DMS153 (cell line): ENCODE data around the gene JAG1.
"Not testable (repeated sequence)": the region's sequence is repeated elsewhere in the genome, so short reads cannot be mapped to it uniquely, and the experiment has no call there.

Experiments used
- DNase-seq: peaks from one replicate; lab custom pipeline; 2025; lab: John Stamatoyannopoulos, UW

The JAG1 gene

DNA sequence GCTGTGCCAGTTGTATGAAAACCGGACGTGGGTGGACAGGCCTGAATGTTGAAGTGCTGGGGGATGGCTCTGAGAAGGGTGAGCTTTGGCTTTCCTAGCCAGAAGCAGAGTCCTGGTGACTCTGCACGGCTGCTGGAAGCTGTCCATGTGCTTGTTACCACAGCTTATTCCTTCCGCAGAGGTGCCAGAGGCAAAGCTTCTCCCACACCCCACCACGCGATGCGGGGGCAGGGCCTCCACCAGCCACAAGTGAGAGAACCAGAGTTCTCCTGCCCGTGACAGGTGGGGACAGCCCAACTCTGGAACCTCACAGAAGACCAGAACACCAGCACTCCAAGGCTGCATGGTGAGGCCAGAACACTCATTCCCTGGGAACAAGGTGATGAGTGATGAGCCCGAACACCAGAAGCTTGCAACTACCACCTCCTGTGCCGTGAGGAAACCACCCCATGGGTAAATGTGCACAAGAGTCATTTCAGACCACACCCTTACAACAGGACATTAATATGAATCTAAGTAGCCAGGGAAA is 36.7 kb downstream of the JAG1 start:
- no peak for DNase-seq

- DNase-seq, result no peak
These were observed 37.4 kb downstream of the JAG1 start for GRCh38 chr20:10636326-10636818.

GRCh38 chr20:10635476-10636208 is 38.2 kb downstream of the JAG1 start:
- no peak for DNase-seq

GRCh38 chr20:10634683-10635411 is 39.0 kb downstream of the JAG1 start:
- DNase-seq, result no peak

- DNase-seq, result no peak
These were observed 39.6 kb downstream of the JAG1 start for GRCh38 chr20:10634211-10634610.

GRCh38 chr20:10633718-10634117 is 40.1 kb downstream of the JAG1 start:
- no peak for DNase-seq

- DNase-seq, result no peak
These were observed 40.9 kb downstream of the JAG1 start for GRCh38 chr20:10632721-10633509.

- DNase-seq, result no peak
These were observed 42.7 kb downstream of the JAG1 start for GRCh38 chr20:10631126-10631525.

GRCh38 chr20:10629946-10630650 is 43.7 kb downstream of the JAG1 start:
- no peak for DNase-seq

GRCh38 chr20:10626896-10627295 is 46.9 kb downstream of the JAG1 start:
- no peak for DNase-seq

- no peak for DNase-seq
These were observed 48.2 kb downstream of the JAG1 start for GRCh38 chr20:10625641-10626040.

DNA sequence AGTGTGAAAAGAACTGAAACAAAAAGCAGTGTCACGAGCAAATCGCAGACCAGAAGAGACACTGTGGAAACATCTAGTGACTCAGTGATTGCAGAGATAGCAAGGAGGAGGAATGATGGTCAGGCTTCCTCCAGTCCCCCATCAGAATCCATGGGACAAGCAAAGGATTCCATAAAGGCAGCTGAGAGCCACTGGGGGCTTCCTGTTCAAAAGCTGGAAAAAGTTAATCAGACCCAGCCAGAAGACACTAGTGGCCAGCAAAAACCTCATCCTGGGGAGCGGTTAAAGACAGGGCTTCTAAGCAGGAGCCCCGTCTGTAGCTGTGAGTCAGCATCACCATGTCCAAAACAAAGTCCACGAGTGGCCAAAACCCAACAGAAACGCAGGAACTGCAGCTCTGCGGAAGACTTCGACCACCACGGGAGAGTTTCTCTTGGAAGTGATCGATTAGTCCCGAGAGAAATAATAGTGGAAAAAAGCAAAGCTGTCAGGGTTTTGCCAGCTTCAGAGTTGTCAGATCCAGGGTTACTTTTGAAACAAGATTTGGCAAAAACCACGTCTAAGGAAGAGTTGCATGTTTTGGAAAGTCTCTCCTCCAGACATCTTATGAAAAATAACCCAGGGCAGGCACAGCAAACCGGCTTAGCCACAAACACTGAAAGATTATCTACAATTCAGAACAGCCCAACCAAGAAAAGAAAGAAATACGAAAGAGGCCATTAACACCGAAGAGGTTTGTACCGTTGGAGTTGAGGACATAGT is 51.0 kb downstream of the JAG1 start:
- DNase-seq, result no peak

- no peak for DNase-seq
These were observed 52.6 kb downstream of the JAG1 start for GRCh38 chr20:10621149-10621548.

DNA sequence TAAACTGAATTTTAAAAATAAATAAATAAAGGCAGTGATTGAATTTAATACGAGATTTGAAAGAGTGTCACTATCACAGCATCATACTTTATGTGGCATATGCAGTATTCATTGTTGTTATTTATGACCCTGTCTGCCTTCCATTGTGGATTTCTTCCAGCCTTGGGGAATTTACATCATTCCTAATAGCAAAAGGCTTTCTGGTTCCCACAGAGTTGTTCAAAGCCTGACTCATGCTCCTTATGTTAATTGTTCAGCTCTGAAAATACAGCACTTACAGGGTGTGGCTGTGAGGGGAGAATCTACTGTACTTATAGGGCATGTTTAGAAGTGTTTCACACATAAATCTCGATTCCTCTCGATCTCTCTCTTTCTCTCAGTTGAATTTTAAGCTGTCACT is 54.4 kb downstream of the JAG1 start:
- no peak for DNase-seq

GRCh38 chr20:10618611-10619245 is 55.1 kb downstream of the JAG1 start:
- no peak for DNase-seq

DNA sequence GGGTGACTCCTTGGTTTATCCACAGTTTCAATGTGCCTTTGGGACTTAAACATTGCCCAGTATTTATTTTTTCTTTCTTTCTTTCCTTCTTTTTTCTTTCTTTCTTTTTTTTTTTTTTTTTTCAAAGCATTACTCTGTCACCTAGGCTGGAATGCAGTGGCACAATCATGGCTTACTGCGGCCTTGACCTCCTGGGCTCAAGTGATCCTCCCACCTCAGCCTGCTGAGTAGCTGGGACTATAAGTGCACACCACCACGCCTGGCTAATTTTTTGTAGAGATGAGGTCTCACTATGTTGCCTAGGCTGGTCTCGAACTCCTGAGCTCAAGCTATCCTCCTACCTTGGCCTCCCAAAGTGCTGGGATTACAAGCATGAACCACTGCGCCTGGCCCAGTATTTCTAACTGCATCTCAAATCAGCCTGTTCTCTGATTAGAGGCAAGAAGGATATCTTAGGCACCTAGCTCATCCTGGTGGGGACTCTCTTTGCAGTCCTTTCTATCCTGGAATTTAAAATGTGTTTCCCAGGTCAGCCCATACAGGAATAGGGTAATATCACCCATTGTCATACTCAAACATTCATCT is 56.2 kb downstream of the JAG1 start:
- not testable (repeated sequence) for DNase-seq

GRCh38 chr20:10616212-10616611 is 57.6 kb downstream of the JAG1 start:
- DNase-seq, result no peak

DNA sequence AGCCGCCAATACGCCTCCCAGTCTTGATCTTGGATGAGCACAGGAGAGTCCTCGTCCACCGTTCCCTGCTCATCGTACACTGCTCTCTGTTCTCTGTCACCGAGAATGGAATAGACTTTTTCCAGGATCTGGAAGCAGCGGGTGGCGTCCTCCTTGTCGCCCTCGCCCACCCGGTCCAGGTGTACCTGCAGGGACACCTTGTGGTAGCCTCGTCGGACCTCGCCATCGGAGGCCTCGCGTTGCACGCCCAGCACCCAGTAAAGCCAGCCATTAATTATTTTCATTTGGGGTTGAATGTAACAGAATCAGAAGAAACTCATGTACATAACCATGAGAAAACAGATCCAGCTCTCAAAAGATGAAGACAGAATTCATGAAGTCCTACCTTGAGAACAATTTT is 59.9 kb downstream of the JAG1 start:
- no peak for DNase-seq

GRCh38 chr20:10613426-10613825 is 60.4 kb downstream of the JAG1 start:
- DNase-seq, result not testable (repeated sequence)

GRCh38 chr20:10611357-10611756 is 62.4 kb downstream of the JAG1 start:
- no peak for DNase-seq
